GM12878 (cell line): ENCODE measurements around the gene HLA-G. TPM values are rescaled to one million over a fixed set of nuclear protein-coding genes. Genes with fewer than 3 reads are reported as not detected.

Experiments used
- ATAC-seq: fragments of 200-7000 bp; cut with Tn5 transposase; 3 replicates; pipeline ENCODE4 v1.9.1; 2020; ENCODE audit warnings: mild to moderate bottlenecking, moderate library complexity
- BruUV-seq: library from RNA; stranded (reverse); fragments of 400-500 nt; replicated peaks from 2 replicates; lab custom pipeline; 2021; lab: Mats Ljungman, UMichigan
- CTCF ChIA-PET: fragments of 300-600 bp; sonication (Branson Sonifier 250); formaldehyde crosslinking; extraction: SDS; loops from one replicate; lab custom pipeline; 2021; ENCODE audit warnings: inconsistent platforms; lab: Yijun Ruan, JAX
- POLR2A ChIA-PET: fragments of 350-600 bp; formaldehyde crosslinking; extraction: SDS; loops from one replicate; lab custom pipeline; 2021; ENCODE audit warnings: inconsistent platforms; lab: Charles Lee
- RAD21 ChIA-PET: fragments of 300-600 bp; sonication (Branson Sonifier 250); formaldehyde crosslinking; loops from one replicate; lab custom pipeline; 2023; ENCODE audit warnings: antibody characterized with exemption; ENCODE audit not compliant: unreplicated experiment; lab: Charles Lee
- SMC1A ChIA-PET: fragments of 300-600 bp; sonication (Branson Sonifier 250); formaldehyde crosslinking; loops from one replicate; lab custom pipeline; 2023; ENCODE audit not compliant: unreplicated experiment, uncharacterized antibody; lab: Charles Lee
- DNase-seq: peaks from one replicate; pipeline ENCODE4 v3.0.0-alpha.2; 2011; ENCODE audit warnings: low read depth, low spot score
- FAIRE-seq: peaks from 3 replicates; lab custom pipeline; 2011; peaks lifted over from hg19 to GRCh38; lab: Jason Lieb, UNC
- H2AFZ ChIP-seq: 2 replicates; pipeline ENCODE4 v1.6.0; 2011; ENCODE audit warnings: low read depth, low read length, control low read depth; ENCODE audit not compliant: control insufficient read depth
- H3K27ac ChIP-seq: 2 replicates; pipeline ENCODE4 v1.5.1; 2011; ENCODE audit warnings: control low read depth; ENCODE audit not compliant: control insufficient read depth, insufficient read depth
- H3K27me3 ChIP-seq, 2 experiments: replicated peaks in 1 of 2; 2 replicates each; pipeline versions ENCODE4 v1.6.0 to v1.6.1; 2011; ENCODE audit warnings: low read length in 1 of 2; ENCODE audit not compliant: control insufficient read depth in 2 of 2, insufficient read depth in 2 of 2
- H3K36me3 ChIP-seq, 2 experiments: 2 replicates each; pipeline ENCODE4 v1.5.1; 2011; ENCODE audit warnings: low read length in 1 of 2; ENCODE audit not compliant: control insufficient read depth in 2 of 2, insufficient read depth in 2 of 2
- H3K4me1 ChIP-seq: 2 replicates; pipeline ENCODE4 v1.6.1; 2011; ENCODE audit warnings: mild to moderate bottlenecking, low read length, moderate library complexity, mixed read lengths; ENCODE audit not compliant: control insufficient read depth, insufficient read depth
- H3K4me2 ChIP-seq: 2 replicates; pipeline ENCODE4 v1.6.0; 2011; ENCODE audit warnings: control low read depth; ENCODE audit not compliant: control insufficient read depth, insufficient read depth
- H3K4me3 ChIP-seq: fragments of 200-600 bp; sonication (generic); 2 replicates; pipeline ENCODE4 v1.5.1; 2016
- H3K79me2 ChIP-seq: 2 replicates; pipeline ENCODE4 v1.6.0; 2011; ENCODE audit warnings: low read length; ENCODE audit not compliant: control insufficient read depth, insufficient read depth
- H3K9ac ChIP-seq: 2 replicates; pipeline ENCODE4 v1.8.0; 2011; ENCODE audit warnings: low read length, control low read depth, mixed read lengths; ENCODE audit not compliant: control insufficient read depth, insufficient read depth
- H3K9me3 ChIP-seq: replicated peaks from 3 replicates; pipeline ENCODE4 v1.5.1; 2011; ENCODE audit warnings: mild to moderate bottlenecking, low read length; ENCODE audit not compliant: control insufficient read depth, insufficient read depth
- H4K20me1 ChIP-seq: 2 replicates; pipeline ENCODE4 v1.6.0; 2011; ENCODE audit not compliant: control insufficient read depth, insufficient read depth
- CREB1 ChIP-seq: IDR thresholded peaks from 2 replicates; pipeline ENCODE4 v1.6.1; 2012; ENCODE audit warnings: low read depth, mild to moderate bottlenecking, inconsistent platforms
- FOS ChIP-seq: IDR thresholded peaks from 3 replicates; pipeline ENCODE4 v1.6.1; 2011; ENCODE audit warnings: borderline replicate concordance; ENCODE audit not compliant: insufficient read length; ENCODE audit errors: extremely low read depth
- JUND ChIP-seq: IDR thresholded peaks from 2 replicates; pipeline ENCODE4 v1.6.1; 2012; ENCODE audit warnings: low read depth, mild to moderate bottlenecking, low read length, improper control_type of control experiment, moderate library complexity
- NFIC ChIP-seq: IDR thresholded peaks from 2 replicates; pipeline ENCODE4 v1.6.1; 2012; ENCODE audit warnings: low read depth, mild to moderate bottlenecking, inconsistent platforms, low read length, moderate library complexity
- NFYA ChIP-seq: IDR thresholded peaks from 2 replicates; pipeline ENCODE4 v1.6.1; 2011; ENCODE audit warnings: low read depth, mild to moderate bottlenecking, low read length, improper control_type of control experiment, borderline replicate concordance
- POLR2A ChIP-seq: IDR thresholded peaks from 2 replicates; pipeline ENCODE4 v1.6.1; 2011; ENCODE audit warnings: low read depth, mild to moderate bottlenecking, low read length
- RB1 ChIP-seq: fragments of 450-650 bp; formaldehyde crosslinking; IDR thresholded peaks from 2 replicates; pipeline ENCODE4 v1.6.1; 2017; ENCODE audit warnings: mild to moderate bottlenecking, borderline replicate concordance
- SMAD5 ChIP-seq: IDR thresholded peaks from 2 replicates; pipeline ENCODE4 v1.6.1; 2016; ENCODE audit warnings: antibody characterized with exemption, low read depth
- SREBF1 ChIP-seq: IDR thresholded peaks from 2 replicates; pipeline ENCODE4 v1.6.1; 2012; ENCODE audit warnings: mild to moderate bottlenecking, low read length
- ZBED1 ChIP-seq: IDR thresholded peaks from 2 replicates; pipeline ENCODE4 v1.6.1; 2016; ENCODE audit warnings: borderline replicate concordance
- WGBS: methylation state at CpG from one replicate; pipeline ENCODE4 v1.1.6; 2016; ENCODE audit warnings: low lambda C conversion rate; ENCODE audit not compliant: insufficient replicate concordance, insufficient coverage; ENCODE audit errors: missing lambda C conversion rate; 5-methylcytosine and 5-hydroxymethylcytosine counted together
- in situ Hi-C: fragments of 300-500 bp; cut with MboI; formaldehyde crosslinking; loops from 9 replicates; pipeline ENCODE4 v1.14.3; 2018; ENCODE audit warnings: mixed read lengths
- intact Hi-C: fragments of 100-400 bp; cut with micrococcal nuclease; formaldehyde crosslinking; loops from one replicate; pipeline ENCODE4 v1.14.2; 2022; ENCODE audit not compliant: unreplicated experiment
- polyA plus RNA-seq, 11 experiments: library from polyadenylated mRNA; depleted of rRNA in 4 of 11; unstranded in 6 of 11; stranded (reverse) in 5 of 11; fragments of >200 nt; fragmentation: Nextera tagmentation in 4 of 11; fragmentation: Illumina TruSeq in 1 of 11; extraction: Ambion mirVana in 4 of 11; extraction: Trizol in 1 of 11; gene quantifications; 1 replicate in 1 of 11; 2 replicates in 10 of 11; pipeline versions ENCODE4 v1.2.1 to v1.2.3, GENCODE V29; 2011 to 2016; ENCODE audit warnings: inconsistent platforms in 2 of 11, missing spikeins in 2 of 11, low read depth in 1 of 11
- total RNA-seq, 4 experiments: library from RNA; depleted of rRNA in 3 of 4; stranded (reverse); fragments of >200 nt in 3 of 4; fragmentation: Illumina TruSeq in 1 of 4; extraction: Trizol in 1 of 4; gene quantifications; 2 replicates each; pipeline versions ENCODE4 v1.2.1 to v1.2.3, GENCODE V29; 2013 to 2021
- TF ChIP-seq, protein P1 (sequence below): IDR thresholded peaks from 2 replicates; pipeline ENCODE4 v1.6.1; 2011; ENCODE audit warnings: low read depth, mild to moderate bottlenecking, low read length, moderate library complexity, borderline replicate concordance; ENCODE audit errors: extremely low read depth

The HLA-G gene
- total and polyA plus RNA-seq, 10 of the 15 experiments (the other 5 are each of a cell fraction or from before 2014, with no cell fraction given), result 0.10 to 2.9 (median 1.3) TPM; not detected in 5

GRCh38 chr6:29813809-29814208 lies 13.8 kb upstream of the HLA-G start (continued):
- TF ChIP-seq, protein P1, sequence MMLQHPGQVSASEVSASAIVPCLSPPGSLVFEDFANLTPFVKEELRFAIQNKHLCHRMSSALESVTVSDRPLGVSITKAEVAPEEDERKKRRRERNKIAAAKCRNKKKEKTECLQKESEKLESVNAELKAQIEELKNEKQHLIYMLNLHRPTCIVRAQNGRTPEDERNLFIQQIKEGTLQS, result no peak
- no peak for TF ChIP-seq SREBF1
- TF ChIP-seq NFYA, result no peak
- no peak for TF ChIP-seq RB1
- TF ChIP-seq SMAD5, result no peak
- TF ChIP-seq CREB1, result no peak
- no peak for TF ChIP-seq FOS
- no peak for TF ChIP-seq NFIC
- no peak for TF ChIP-seq JUND
- TF ChIP-seq POLR2A, result no peak

- FAIRE-seq (no peak), DNase-seq (no peak), ATAC-seq (no peak)
- H3K36me3 ChIP-seq, result no peaks in the 10 kb centered on the region
- no peak overlapping the region for H3K4me2 ChIP-seq
- 17% methylated on average over 9 of the region's 9 CpGs for WGBS
- H3K27me3 ChIP-seq, result no peaks in the 10 kb centered on the region
- POLR2A ChIA-PET, result interaction anchor here (0.5 kb wide), 1 partner anchor 116 kb away, joined by 4 read pairs; no protein-coding TSS in a partner anchor
- no peaks in the 10 kb centered on the region for H3K9me3 ChIP-seq
- no peak overlapping the region for H2AFZ ChIP-seq
- in situ Hi-C loops (no loop called here), intact Hi-C loops (no loop called here)
- CTCF ChIA-PET, result no interaction called here
- BruUV-seq, result no TSS peak
- SMC1A ChIA-PET, result no interaction called here
- no peaks in the 10 kb centered on the region for H3K79me2 ChIP-seq
- RAD21 ChIA-PET, result no interaction called here
- H3K4me1 ChIP-seq, result no peaks in the 10 kb centered on the region
- no peak overlapping the region for H3K4me3 ChIP-seq
- H4K20me1 ChIP-seq, result no peaks in the 10 kb centered on the region
- no peak overlapping the region for H3K9ac ChIP-seq
- H3K27ac ChIP-seq, result no peak overlapping the region
- no peak for TF ChIP-seq ZBED1
Measured at GRCh38 chr6:29814379-29815117, 13.1 kb upstream of the HLA-G start.
